Endodermal cell (in vitro differentiated cells): ENCODE data around the gene SPEM2. TPM values are rescaled to one million over a fixed set of nuclear protein-coding genes. Genes with fewer than 3 reads are reported as not detected.

Experiments
- DNase-seq: peaks from one replicate; pipeline ENCODE4 v3.0.0-alpha.2; 2017
- H3K27ac ChIP-seq: 2 replicates; pipeline ENCODE4 v1.5.1; 2013; ENCODE audit warnings: mild to moderate bottlenecking, low read depth, low read length, moderate library complexity
- H3K27me3 ChIP-seq: 2 replicates; pipeline ENCODE4 v1.6.1; 2013; ENCODE audit warnings: mild to moderate bottlenecking, low read length, moderate library complexity; ENCODE audit not compliant: insufficient read depth, control insufficient read depth, poor library complexity, severe bottlenecking
- H3K36me3 ChIP-seq: 2 replicates; pipeline ENCODE4 v1.7.0; 2013; ENCODE audit warnings: mild to moderate bottlenecking, low read length, moderate library complexity; ENCODE audit not compliant: control insufficient read depth, insufficient read depth
- H3K4me1 ChIP-seq: one replicate; pipeline ENCODE4 v1.7.0; 2013; ENCODE audit warnings: low read length; ENCODE audit not compliant: control insufficient read depth, insufficient read depth
- H3K4me3 ChIP-seq: 2 replicates; pipeline ENCODE4 v1.5.1; 2013; ENCODE audit warnings: mild to moderate bottlenecking, low read length, moderate library complexity
- H3K9ac ChIP-seq: 2 replicates; pipeline ENCODE4 v1.6.1; 2013; ENCODE audit warnings: mild to moderate bottlenecking, low read length, moderate library complexity; ENCODE audit not compliant: poor library complexity, severe bottlenecking; ENCODE audit errors: extremely low read depth
- H3K9me3 ChIP-seq: 2 replicates; pipeline ENCODE4 v1.6.1; 2013; ENCODE audit warnings: mild to moderate bottlenecking, low read length, moderate library complexity; ENCODE audit not compliant: control insufficient read depth
- H3K27ac Mint-ChIP-seq: 2 replicates; pipeline ENCODE4 v1.8.0; 2020; ENCODE audit warnings: mixed read lengths
- H3K27me3 Mint-ChIP-seq: 2 replicates; pipeline ENCODE4 v1.8.0; 2021; ENCODE audit warnings: mild to moderate bottlenecking, mixed read lengths; ENCODE audit not compliant: insufficient read depth
- H3K36me3 Mint-ChIP-seq: 2 replicates; pipeline ENCODE4 v1.8.0; 2020; ENCODE audit warnings: low read depth, mixed read lengths
- H3K4me1 Mint-ChIP-seq: 2 replicates; pipeline ENCODE4 v1.8.0; 2020; ENCODE audit warnings: mixed read lengths
- H3K4me3 Mint-ChIP-seq: 2 replicates; pipeline ENCODE4 v1.8.0; 2020; ENCODE audit warnings: mild to moderate bottlenecking, moderate library complexity, mixed read lengths
- H3K9me3 Mint-ChIP-seq: 2 replicates; pipeline ENCODE4 v1.8.0; 2020; ENCODE audit warnings: mild to moderate bottlenecking, mixed read lengths
- CTCF ChIP-seq: fragments of 200-600 bp; sonication (generic); conservative IDR thresholded peaks from 2 replicates; pipeline ENCODE4 v1.5.0; 2021; ENCODE audit warnings: antibody characterized with exemption, mild to moderate bottlenecking
- WGBS, 2 experiments: methylation state at CpG; one replicate each; pipeline versions ENCODE4 v1.1.5 to v1.1.7; 2013; ENCODE audit warnings: missing lambda C conversion rate in 2 of 2, mixed read lengths in 1 of 2; ENCODE audit not compliant: insufficient coverage in 1 of 2, insufficient read length in 1 of 2; 5-methylcytosine and 5-hydroxymethylcytosine counted together
- total RNA-seq, 2 donors: library from RNA; stranded (reverse); fragmentation: NEBNext Ultra II Directional in 1 of 2; extraction: Animal tissue kit (Norgen Biotek cat#: 25700) in 1 of 2; gene quantifications; 2 replicates in 1 of 2; 3 replicates in 1 of 2; pipeline ENCODE4 v1.2.1, GENCODE V29; 2021

SPEM2 gene
- total RNA-seq, 2 donors from 2014 or later: not detected

- peaks cover 3% of the 10 kb centered on the region for H3K4me1 Mint-ChIP-seq
- no peaks in the 10 kb centered on the region for H3K27me3 Mint-ChIP-seq
- H3K9me3 Mint-ChIP-seq: no peaks in the 10 kb centered on the region
- Histone ChIP-seq H3K27me3 (no peaks in the 10 kb centered on the region), H3K4me3 (no peak overlapping the region), H3K4me1 (no peaks in the 10 kb centered on the region), H3K27ac (no peak overlapping the region), H3K9ac (no peak overlapping the region), H3K36me3 (peaks cover 11% of the 10 kb centered on the region), H3K9me3 (no peaks in the 10 kb centered on the region)
- DNase-seq: no peak
- no peak overlapping the region for H3K4me3 Mint-ChIP-seq
- no peak overlapping the region for H3K27ac Mint-ChIP-seq
- no peak for TF ChIP-seq CTCF
- H3K36me3 Mint-ChIP-seq: peaks cover 19% of the 10 kb centered on the region
- WGBS, 2 experiments: 91 to 100% methylated on average over 5 to 9 of the region's 9 CpGs
These were observed 38.7 kb downstream of the SPEM2 start for GRCh38 chr17:7464081-7464480.

- no peaks in the 10 kb centered on the region for H3K27me3 ChIP-seq
- no peaks in the 10 kb centered on the region for H3K9me3 ChIP-seq
- no peak overlapping the region for H3K9ac ChIP-seq
- no peak overlapping the region for H3K4me3 ChIP-seq
- no peak for TF ChIP-seq CTCF
- H3K27ac Mint-ChIP-seq: no peak overlapping the region
- no peaks in the 10 kb centered on the region for H3K9me3 Mint-ChIP-seq
- H3K4me1 ChIP-seq: no peaks in the 10 kb centered on the region
- H3K4me1 Mint-ChIP-seq: peaks cover 3% of the 10 kb centered on the region
- no peak overlapping the region for H3K27ac ChIP-seq
- H3K4me3 Mint-ChIP-seq: no peak overlapping the region
- peaks cover 11% of the 10 kb centered on the region for H3K36me3 ChIP-seq
- no peaks in the 10 kb centered on the region for H3K27me3 Mint-ChIP-seq
- DNase-seq: no peak
- 96 to 97% methylated on average over 24 to 33 of the region's 33 CpGs for WGBS, 2 experiments
- H3K36me3 Mint-ChIP-seq: peaks cover 19% of the 10 kb centered on the region
These were observed 40.3 kb downstream of the SPEM2 start for GRCh38 chr17:7465597-7466275.

GRCh38 chr17:7466318-7466638 lies 40.9 kb downstream of the SPEM2 start:
- Mint-ChIP-seq H3K27me3 (no peaks in the 10 kb centered on the region), H3K4me1 (peaks cover 2% of the 10 kb centered on the region), H3K27ac (no peak overlapping the region), H3K36me3 (peaks cover 19% of the 10 kb centered on the region), H3K9me3 (no peaks in the 10 kb centered on the region), H3K4me3 (no peak overlapping the region)
- H3K9me3 ChIP-seq: no peaks in the 10 kb centered on the region
- H3K9ac ChIP-seq: no peak overlapping the region
- WGBS, 2 experiments: 95 to 100% methylated on average over 3 to 9 of the region's 9 CpGs
- H3K36me3 ChIP-seq: peaks cover 11% of the 10 kb centered on the region
- no peaks in the 10 kb centered on the region for H3K4me1 ChIP-seq
- no peak overlapping the region for H3K27ac ChIP-seq
- no peak for TF ChIP-seq CTCF
- no peak overlapping the region for H3K4me3 ChIP-seq
- DNase-seq: no peak
- H3K27me3 ChIP-seq: no peaks in the 10 kb centered on the region
